ENCODE data around the gene LIPH.

Gene LIPH

DNA sequence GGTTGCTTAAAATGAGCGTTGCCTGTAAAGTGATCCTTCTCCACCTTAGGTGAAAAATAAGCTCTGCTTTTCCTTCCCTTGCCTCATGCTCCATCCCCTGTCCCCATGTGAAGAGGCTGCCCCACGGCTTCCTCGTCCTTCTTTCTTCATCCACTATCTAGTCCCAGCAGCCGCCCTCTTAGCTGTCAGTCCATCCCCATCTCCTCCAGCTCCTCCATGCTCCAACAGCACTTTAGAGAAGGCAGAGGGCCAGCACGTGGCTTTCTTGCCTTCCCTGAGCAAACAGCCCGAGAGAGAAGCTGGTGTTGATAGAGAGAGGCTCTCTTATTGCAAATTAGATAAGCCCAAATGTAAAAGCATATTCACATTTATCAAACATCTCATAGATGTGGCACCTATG lies 44.5 kb downstream of the LIPH start:
- no peaks in the 10 kb centered on the region for H3K9me3 ChIP-seq
- no peak overlapping the region for H3K4me3 ChIP-seq (ENCODE audit: low read depth, low read length)
- no peaks in the 10 kb centered on the region for H3K27me3 ChIP-seq
- H3K4me1 ChIP-seq: no peaks in the 10 kb centered on the region
- TF ChIP-seq, protein P1, sequence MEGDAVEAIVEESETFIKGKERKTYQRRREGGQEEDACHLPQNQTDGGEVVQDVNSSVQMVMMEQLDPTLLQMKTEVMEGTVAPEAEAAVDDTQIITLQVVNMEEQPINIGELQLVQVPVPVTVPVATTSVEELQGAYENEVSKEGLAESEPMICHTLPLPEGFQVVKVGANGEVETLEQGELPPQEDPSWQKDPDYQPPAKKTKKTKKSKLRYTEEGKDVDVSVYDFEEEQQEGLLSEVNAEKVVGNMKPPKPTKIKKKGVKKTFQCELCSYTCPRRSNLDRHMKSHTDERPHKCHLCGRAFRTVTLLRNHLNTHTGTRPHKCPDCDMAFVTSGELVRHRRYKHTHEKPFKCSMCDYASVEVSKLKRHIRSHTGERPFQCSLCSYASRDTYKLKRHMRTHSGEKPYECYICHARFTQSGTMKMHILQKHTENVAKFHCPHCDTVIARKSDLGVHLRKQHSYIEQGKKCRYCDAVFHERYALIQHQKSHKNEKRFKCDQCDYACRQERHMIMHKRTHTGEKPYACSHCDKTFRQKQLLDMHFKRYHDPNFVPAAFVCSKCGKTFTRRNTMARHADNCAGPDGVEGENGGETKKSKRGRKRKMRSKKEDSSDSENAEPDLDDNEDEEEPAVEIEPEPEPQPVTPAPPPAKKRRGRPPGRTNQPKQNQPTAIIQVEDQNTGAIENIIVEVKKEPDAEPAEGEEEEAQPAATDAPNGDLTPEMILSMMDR (IDR thresholded peaks at IDR 0.05; ENCODE audit: low read depth, low read length): no peak
- H3K36me3 ChIP-seq: no peaks in the 10 kb centered on the region
- no peak for DNase-seq

DNA sequence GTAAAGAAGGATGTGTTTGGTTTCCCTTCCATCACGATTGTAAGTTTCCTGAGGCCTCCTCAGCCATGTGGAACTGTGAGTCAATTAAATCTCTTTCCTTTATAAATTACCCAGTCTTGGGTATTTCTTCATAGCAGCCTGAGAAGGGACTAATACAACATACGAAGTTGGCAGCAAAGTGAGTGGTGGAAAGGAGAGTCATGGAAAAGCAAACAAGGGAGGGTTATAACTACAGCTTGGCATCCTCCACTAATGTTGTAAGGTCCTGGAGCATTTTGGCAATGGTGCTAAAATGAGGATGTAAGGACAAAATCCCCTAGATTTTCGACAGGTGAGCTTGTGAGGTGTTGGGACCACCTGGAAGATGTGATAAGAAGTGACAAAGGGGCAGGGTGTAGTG lies 47.8 kb downstream of the LIPH start:
- DNase-seq: no peak
- Histone ChIP-seq H3K36me3 (no peaks in the 10 kb centered on the region), H3K4me3 (ENCODE audit: low read depth, low read length) (no peak overlapping the region), H3K9me3 (no peaks in the 10 kb centered on the region), H3K4me1 (no peaks in the 10 kb centered on the region), H3K27me3 (no peaks in the 10 kb centered on the region)
- TF ChIP-seq, protein P1 (IDR thresholded peaks at IDR 0.05; ENCODE audit: low read depth, low read length): no peak

DNA sequence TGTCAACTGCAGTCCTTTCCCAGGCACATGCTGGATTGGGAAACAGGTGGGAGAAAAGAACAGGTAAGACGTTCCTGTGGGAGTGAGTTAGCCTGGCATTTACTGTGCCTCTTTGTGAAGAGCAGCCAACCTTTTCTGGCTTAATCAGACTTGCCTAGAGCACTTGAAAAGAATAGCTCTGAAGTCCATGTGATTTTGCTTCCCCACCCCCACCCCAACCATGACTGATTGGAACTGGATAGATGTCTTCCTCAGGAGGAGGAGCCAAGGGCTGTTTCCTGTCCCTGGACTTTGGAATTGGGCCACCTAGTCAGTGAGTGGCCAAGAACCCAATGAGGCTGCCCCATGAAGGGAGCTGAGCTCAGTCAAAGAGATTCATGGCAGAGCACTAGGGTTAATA lies 48.9 kb downstream of the LIPH start:
- TF ChIP-seq, protein P1 (IDR thresholded peaks at IDR 0.05; ENCODE audit: low read depth, low read length): no peak
- Histone ChIP-seq H3K9me3 (no peaks in the 10 kb centered on the region), H3K4me1 (no peaks in the 10 kb centered on the region), H3K36me3 (peaks cover 2% of the 10 kb centered on the region), H3K27me3 (no peaks in the 10 kb centered on the region), H3K4me3 (ENCODE audit: low read depth, low read length) (no peak overlapping the region)
- DNase-seq: no peak

DNA sequence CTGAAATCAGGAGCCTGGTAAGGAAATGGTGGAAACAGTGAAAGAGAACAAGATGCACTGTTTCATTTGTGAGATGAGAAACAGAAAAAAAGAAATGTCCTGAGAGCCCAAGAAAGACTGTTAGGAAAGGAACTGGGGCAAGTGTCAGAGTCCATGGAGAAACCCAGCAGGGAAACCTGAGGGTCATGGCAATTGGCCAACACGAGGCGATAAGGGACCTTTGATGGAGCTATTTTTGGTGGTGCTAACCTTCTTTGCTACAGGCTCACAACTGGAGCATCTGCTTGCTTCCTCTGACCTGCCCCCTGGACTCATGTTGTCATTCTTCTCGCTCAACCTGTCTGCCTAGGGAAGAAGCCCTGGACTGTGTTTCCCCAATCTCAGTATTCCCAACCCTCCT lies 49.4 kb downstream of the LIPH start:
- TF ChIP-seq, protein P1 (IDR thresholded peaks at IDR 0.05; ENCODE audit: low read depth, low read length): no peak
- no peak for DNase-seq

DNA sequence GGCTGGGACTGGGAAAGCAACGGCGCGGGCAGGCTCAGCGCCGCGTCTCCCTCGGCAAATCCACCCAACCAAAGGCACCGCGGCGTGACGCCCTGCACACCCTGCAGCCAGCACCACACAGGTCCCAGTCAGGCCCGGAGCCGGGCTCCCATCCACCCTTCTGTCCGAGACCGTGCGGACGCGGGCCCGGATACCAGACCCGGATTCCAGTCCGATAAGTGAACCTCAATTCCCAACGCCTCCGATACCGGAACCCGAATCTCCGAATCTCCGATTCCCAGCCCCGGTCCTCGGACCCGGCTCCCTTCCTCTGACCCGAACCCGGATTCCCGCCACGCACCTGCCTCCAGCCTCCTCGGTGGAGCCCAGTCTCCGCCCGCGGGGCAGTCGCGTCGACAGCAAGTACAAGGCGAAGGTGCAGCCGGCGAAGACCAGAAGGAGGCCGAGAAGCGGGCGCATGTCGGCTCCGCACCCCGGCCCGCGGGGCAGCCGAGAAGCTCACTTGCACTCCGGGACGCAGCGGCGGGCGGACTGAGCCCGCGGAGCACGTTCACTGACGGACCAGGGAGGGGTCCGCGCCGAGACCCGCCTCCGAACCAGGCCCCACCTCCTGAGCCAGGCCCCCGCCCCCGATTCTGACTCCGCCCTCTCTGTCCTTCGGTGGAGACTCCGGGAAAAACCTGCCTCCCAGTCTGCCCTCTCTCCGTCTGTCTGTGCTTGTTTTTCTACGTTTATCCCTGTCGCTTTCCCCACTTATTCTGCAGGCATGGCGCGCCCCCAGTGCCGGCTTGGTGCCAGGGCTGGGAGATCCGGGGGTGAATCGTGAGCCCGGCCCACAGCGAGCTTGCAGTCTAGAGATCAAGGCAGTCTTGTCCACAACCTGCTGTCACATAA lies 53.6 kb downstream of the LIPH start, which contains the start of gene TMEM41A:
Gene TMEM41A, minus strand, starts transcription at position 533 of the 894 bp plus-strand sequence. Its CDS starts 74 bp downstream, at position 459.
- peaks cover 30% of the 10 kb centered on the region for H3K36me3 ChIP-seq
- peaks cover 4% of the 10 kb centered on the region for H3K4me1 ChIP-seq
- H3K27me3 ChIP-seq: no peaks in the 10 kb centered on the region
- H3K4me3 ChIP-seq (ENCODE audit: low read depth, low read length): peak within 1 kb of the TSS; percentile 97
- peak; percentile 97 for DNase-seq
- TF ChIP-seq, protein P1 (IDR thresholded peaks at IDR 0.05; ENCODE audit: low read depth, low read length): no peak; the same call in 1 of the 2 replicates
- H3K9me3 ChIP-seq: no peaks in the 10 kb centered on the region

More for the DNA sequence above, 49.4 kb downstream of the LIPH start:
- Histone ChIP-seq H3K27me3 (no peaks in the 10 kb centered on the region), H3K36me3 (peaks cover 3% of the 10 kb centered on the region), H3K9me3 (no peaks in the 10 kb centered on the region), H3K4me1 (no peaks in the 10 kb centered on the region), H3K4me3 (ENCODE audit: low read depth, low read length) (no peak overlapping the region)

DNA sequence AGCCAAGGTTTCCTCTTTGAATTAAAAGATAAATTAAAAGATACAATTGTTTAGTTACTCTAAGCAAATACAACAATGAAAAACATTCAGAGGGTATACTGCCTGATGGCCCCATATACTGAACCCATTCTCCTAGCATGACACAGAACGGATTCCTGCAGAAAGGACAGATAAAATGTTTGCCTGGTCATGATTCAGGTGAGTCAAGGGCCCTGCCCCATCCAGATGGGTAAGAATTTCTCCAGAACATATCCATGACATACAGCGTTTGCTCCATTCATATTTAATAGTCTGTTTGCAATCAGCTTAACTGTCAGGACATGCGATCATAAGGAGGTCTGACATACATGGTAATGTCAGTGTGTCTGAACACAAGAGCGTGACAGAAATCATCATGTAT lies 62.1 kb downstream of the LIPH start:
- Histone ChIP-seq H3K4me1 (peaks cover 2% of the 10 kb centered on the region; the same call in 1 of the 2 replicates), H3K9me3 (no peaks in the 10 kb centered on the region), H3K36me3 (peaks cover 47% of the 10 kb centered on the region), H3K27me3 (no peaks in the 10 kb centered on the region), H3K4me3 (ENCODE audit: low read depth, low read length) (no peak overlapping the region)
- TF ChIP-seq, protein P1 (IDR thresholded peaks at IDR 0.05; ENCODE audit: low read depth, low read length): no peak
- DNase-seq: no peak

Measured in BE2C (cell line).